Stromal cell of bone marrow (primary cell): ENCODE results near the gene ZNF285.
"Not testable (repeated sequence)": the region's sequence is repeated elsewhere in the genome, so short reads cannot be mapped to it uniquely, and the experiment has no call there.

Experiments
- DNase-seq: peaks from one replicate; pipeline ENCODE4 v3.0.0-alpha.2; 2012; ENCODE audit warnings: low read depth

Gene ZNF285

GRCh38 chr19:44401139-44402115, at the start of gene ZNF285:
Gene ZNF285, minus strand, starts transcription at chr19:44401608. Its CDS starts 4,395 bp downstream, at chr19:44397213.
- DNase-seq: peak; percentile 93

- peak; percentile 84 for DNase-seq
Measured at GRCh38 chr19:44447916-44448674, 46.7 kb upstream of the ZNF285 start, which contains the start of gene ZNF229. Gene ZNF229, minus strand, starts transcription at chr19:44448472. Its CDS starts 5,625 bp downstream, at chr19:44442847.

- no peak for DNase-seq
Measured at GRCh38 chr19:44438441-44438840, 37.0 kb upstream of the ZNF285 start.

GRCh38 chr19:44435441-44435840, 34.0 kb upstream of the ZNF285 start:
- no peak for DNase-seq

- no peak for DNase-seq
Measured at GRCh38 chr19:44430956-44431355, 29.5 kb upstream of the ZNF285 start.

- DNase-seq: not testable (repeated sequence)
Measured at GRCh38 chr19:44415553-44415952, 14.1 kb upstream of the ZNF285 start.

GRCh38 chr19:44389268-44389667, 12.1 kb downstream of the ZNF285 start:
- DNase-seq: not testable (repeated sequence)

- no peak for DNase-seq
Measured at GRCh38 chr19:44374789-44375188, 26.6 kb downstream of the ZNF285 start.

GRCh38 chr19:44371815-44372480, 29.5 kb downstream of the ZNF285 start:
- DNase-seq: no peak

- no peak for DNase-seq
Measured at GRCh38 chr19:44367024-44367423, 34.4 kb downstream of the ZNF285 start.

- DNase-seq: peak; percentile 93
Measured at GRCh38 chr19:44356383-44357111, 44.9 kb downstream of the ZNF285 start, which contains the start of gene ZNF112. Gene ZNF112, minus strand, starts transcription at chr19:44356680. Its CDS starts 16,141 bp downstream, at chr19:44340539.

GRCh38 chr19:44346556-44346955, 54.9 kb downstream of the ZNF285 start:
- DNase-seq: no peak

GRCh38 chr19:44345959-44346358, 55.4 kb downstream of the ZNF285 start:
- DNase-seq: no peak

GRCh38 chr19:44344255-44344654, 57.2 kb downstream of the ZNF285 start:
- DNase-seq: no peak

- no peak for DNase-seq
Measured at GRCh38 chr19:44341794-44342193, 59.6 kb downstream of the ZNF285 start.

GRCh38 chr19:44334639-44335038, 66.8 kb downstream of the ZNF285 start:
- DNase-seq: not testable (repeated sequence)
